ENCODE data around the gene SPDYE3. TPM values are rescaled to one million over a fixed set of nuclear protein-coding genes. Genes with fewer than 3 reads are reported as not detected.
"Not testable (repeated sequence)": the region's sequence is repeated elsewhere in the genome, so short reads cannot be mapped to it uniquely, and the experiment has no call there.

Gene SPDYE3
- total RNA-seq, 1 donor: under 0.01 TPM

- H3K4me3 ChIP-seq (ENCODE audit: low read length); H3K4me1 ChIP-seq (ENCODE audit: insufficient read depth, low read length): not testable (repeated sequence)
These were observed 19.4 kb downstream of the SPDYE3 start for GRCh38 chr7:100326914-100327313.

GRCh38 chr7:100335566-100336466 lies 28.3 kb downstream of the SPDYE3 start:
- H3K27me3 ChIP-seq (ENCODE audit: insufficient read depth, low read length); H3K9me3 ChIP-seq (ENCODE audit: low read depth, low read length): not testable (repeated sequence)
- peaks cover 20% of the 10 kb centered on the region for H3K4me1 ChIP-seq (ENCODE audit: insufficient read depth, low read length)
- H3K4me3 ChIP-seq (ENCODE audit: low read length): peak overlapping the region; percentile 62

More at GRCh38 chr7:100326914-100327313, 19.4 kb downstream of the SPDYE3 start:
- H3K9me3 ChIP-seq (ENCODE audit: low read depth, low read length); H3K27me3 ChIP-seq (ENCODE audit: insufficient read depth, low read length): not testable (repeated sequence)

- H3K4me1 ChIP-seq (ENCODE audit: insufficient read depth, low read length): peaks cover 20% of the 10 kb centered on the region
- not testable (repeated sequence) for H3K4me3 ChIP-seq (ENCODE audit: low read length); H3K27me3 ChIP-seq (ENCODE audit: insufficient read depth, low read length); H3K9me3 ChIP-seq (ENCODE audit: low read depth, low read length)
These were observed 30.7 kb downstream of the SPDYE3 start for GRCh38 chr7:100338083-100338696.

- peaks cover 20% of the 10 kb centered on the region for H3K4me1 ChIP-seq (ENCODE audit: insufficient read depth, low read length)
- not testable (repeated sequence) for H3K9me3 ChIP-seq (ENCODE audit: low read depth, low read length); H3K4me3 ChIP-seq (ENCODE audit: low read length); H3K27me3 ChIP-seq (ENCODE audit: insufficient read depth, low read length)
These were observed 33.8 kb downstream of the SPDYE3 start for GRCh38 chr7:100341286-100341685.

- H3K27me3 ChIP-seq (ENCODE audit: insufficient read depth, low read length): no peaks in the 10 kb centered on the region
- peaks cover 14% of the 10 kb centered on the region for H3K4me1 ChIP-seq (ENCODE audit: insufficient read depth, low read length)
- H3K4me3 ChIP-seq (ENCODE audit: low read length): no peak overlapping the region
- H3K9me3 ChIP-seq (ENCODE audit: low read depth, low read length): no peaks in the 10 kb centered on the region
These were observed 35.3 kb downstream of the SPDYE3 start for GRCh38 chr7:100342765-100343164.

- not testable (repeated sequence) for H3K9me3 ChIP-seq (ENCODE audit: low read depth, low read length); H3K27me3 ChIP-seq (ENCODE audit: insufficient read depth, low read length); H3K4me3 ChIP-seq (ENCODE audit: low read length)
- peaks cover 14% of the 10 kb centered on the region for H3K4me1 ChIP-seq (ENCODE audit: insufficient read depth, low read length)
These were observed 36.6 kb downstream of the SPDYE3 start for GRCh38 chr7:100344124-100344559.

GRCh38 chr7:100344560-100345287 lies 37.2 kb downstream of the SPDYE3 start:
- H3K4me1 ChIP-seq (ENCODE audit: insufficient read depth, low read length): peaks cover 14% of the 10 kb centered on the region
- H3K27me3 ChIP-seq (ENCODE audit: insufficient read depth, low read length); H3K4me3 ChIP-seq (ENCODE audit: low read length); H3K9me3 ChIP-seq (ENCODE audit: low read depth, low read length): not testable (repeated sequence)

- H3K4me3 ChIP-seq (ENCODE audit: low read length); H3K9me3 ChIP-seq (ENCODE audit: low read depth, low read length); H3K27me3 ChIP-seq (ENCODE audit: insufficient read depth, low read length): not testable (repeated sequence)
- H3K4me1 ChIP-seq (ENCODE audit: insufficient read depth, low read length): peaks cover 14% of the 10 kb centered on the region
These were observed 37.8 kb downstream of the SPDYE3 start for GRCh38 chr7:100345288-100345672.

GRCh38 chr7:100346921-100347320 lies 39.4 kb downstream of the SPDYE3 start:
- peaks cover 24% of the 10 kb centered on the region for H3K4me1 ChIP-seq (ENCODE audit: insufficient read depth, low read length)
- H3K4me3 ChIP-seq (ENCODE audit: low read length): no peak overlapping the region
- no peaks in the 10 kb centered on the region for H3K9me3 ChIP-seq (ENCODE audit: low read depth, low read length)
- no peaks in the 10 kb centered on the region for H3K27me3 ChIP-seq (ENCODE audit: insufficient read depth, low read length)

GRCh38 chr7:100348805-100349204 lies 41.3 kb downstream of the SPDYE3 start:
- peaks cover 31% of the 10 kb centered on the region for H3K4me1 ChIP-seq (ENCODE audit: insufficient read depth, low read length)
- no peaks in the 10 kb centered on the region for H3K9me3 ChIP-seq (ENCODE audit: low read depth, low read length)
- H3K4me3 ChIP-seq (ENCODE audit: low read length): no peak overlapping the region
- no peaks in the 10 kb centered on the region for H3K27me3 ChIP-seq (ENCODE audit: insufficient read depth, low read length)

- Histone ChIP-seq H3K4me3 (ENCODE audit: low read length) (no peak overlapping the region), H3K9me3 (ENCODE audit: low read depth, low read length) (no peaks in the 10 kb centered on the region), H3K27me3 (ENCODE audit: insufficient read depth, low read length) (no peaks in the 10 kb centered on the region), H3K4me1 (ENCODE audit: insufficient read depth, low read length) (peaks cover 27% of the 10 kb centered on the region)
These were observed 42.3 kb downstream of the SPDYE3 start for GRCh38 chr7:100349757-100350156.

- Histone ChIP-seq H3K4me1 (ENCODE audit: insufficient read depth, low read length) (peaks cover 32% of the 10 kb centered on the region), H3K4me3 (ENCODE audit: low read length) (no peak overlapping the region)
These were observed 44.2 kb downstream of the SPDYE3 start for GRCh38 chr7:100351657-100352058.

GRCh38 chr7:100352230-100352781 lies 44.8 kb downstream of the SPDYE3 start:
- not testable (repeated sequence) for H3K27me3 ChIP-seq (ENCODE audit: insufficient read depth, low read length); H3K9me3 ChIP-seq (ENCODE audit: low read depth, low read length)
- Histone ChIP-seq H3K4me1 (ENCODE audit: insufficient read depth, low read length) (peaks cover 32% of the 10 kb centered on the region), H3K4me3 (ENCODE audit: low read length) (peak overlapping the region; percentile 39)

More at GRCh38 chr7:100351657-100352058, 44.2 kb downstream of the SPDYE3 start:
- Histone ChIP-seq H3K27me3 (ENCODE audit: insufficient read depth, low read length) (no peaks in the 10 kb centered on the region), H3K9me3 (ENCODE audit: low read depth, low read length) (no peaks in the 10 kb centered on the region)

GRCh38 chr7:100352984-100353684 lies 45.6 kb downstream of the SPDYE3 start:
- no peak overlapping the region for H3K4me3 ChIP-seq (ENCODE audit: low read length)
- H3K9me3 ChIP-seq (ENCODE audit: low read depth, low read length): no peaks in the 10 kb centered on the region
- no peaks in the 10 kb centered on the region for H3K27me3 ChIP-seq (ENCODE audit: insufficient read depth, low read length)
- peaks cover 38% of the 10 kb centered on the region for H3K4me1 ChIP-seq (ENCODE audit: insufficient read depth, low read length)
